Activated CD8-positive, alpha-beta T cell treated with anti-CD3 and anti-CD28 coated beads for 36 hours (primary cell): ENCODE data around the gene SREBF2. TPM values are rescaled to one million over a fixed set of nuclear protein-coding genes. Genes with fewer than 3 reads are reported as not detected.

Experiments
- ATAC-seq: fragments of 200-7000 bp; cut with Tn5 transposase; one replicate; pipeline ENCODE4 v1.10.0; 2021; ENCODE audit warnings: mild to moderate bottlenecking, moderate library complexity
- CTCF ChIA-PET: fragments of 350-600 bp; sonication (Branson Sonifier 250); formaldehyde crosslinking; loops from one replicate; lab custom pipeline; 2021; ENCODE audit warnings: antibody characterized with exemption; lab: Charles Lee
- POLR2A ChIA-PET: fragments of 350-600 bp; sonication (Branson Sonifier 250); formaldehyde crosslinking; loops from one replicate; lab custom pipeline; 2021; ENCODE audit warnings: antibody characterized with exemption; lab: Charles Lee
- DNase-seq: peaks from one replicate; pipeline ENCODE4 v3.0.0-alpha.2; 2020
- H3K27ac Mint-ChIP-seq: one replicate; pipeline ENCODE4 v1.8.0; 2021; ENCODE audit warnings: mild to moderate bottlenecking, mixed read lengths
- H3K27me3 Mint-ChIP-seq: one replicate; pipeline ENCODE4 v1.8.0; 2021; ENCODE audit warnings: mixed read lengths
- H3K36me3 Mint-ChIP-seq: one replicate; pipeline ENCODE4 v1.8.0; 2021; ENCODE audit warnings: low read depth, mixed read lengths
- H3K4me1 Mint-ChIP-seq: one replicate; pipeline ENCODE4 v1.8.0; 2021; ENCODE audit warnings: low read depth, mixed read lengths
- H3K4me3 Mint-ChIP-seq: one replicate; pipeline ENCODE4 v1.8.0; 2021; ENCODE audit warnings: mild to moderate bottlenecking, moderate library complexity, mixed read lengths
- H3K9me3 Mint-ChIP-seq: one replicate; pipeline ENCODE4 v1.8.0; 2021; ENCODE audit warnings: mixed read lengths
- intact Hi-C: fragments of 100-400 bp; cut with micrococcal nuclease; formaldehyde crosslinking; loops from one replicate; pipeline ENCODE4 v1.10.0; 2022
- total RNA-seq, 2 experiments: library from RNA; stranded (reverse); gene quantifications; one replicate each; pipeline ENCODE4 v1.2.3, GENCODE V29; 2021
- TF ChIP-seq, protein P1 (sequence below): fragments of 200-600 bp; IDR thresholded peaks from one replicate; pipeline ENCODE4 v1.8.0; 2022; ENCODE audit warnings: antibody characterized with exemption, mild to moderate bottlenecking

The SREBF2 gene
- total RNA-seq, 2 experiments from 2014 or later: 87.1 to 92.9 TPM

DNA sequence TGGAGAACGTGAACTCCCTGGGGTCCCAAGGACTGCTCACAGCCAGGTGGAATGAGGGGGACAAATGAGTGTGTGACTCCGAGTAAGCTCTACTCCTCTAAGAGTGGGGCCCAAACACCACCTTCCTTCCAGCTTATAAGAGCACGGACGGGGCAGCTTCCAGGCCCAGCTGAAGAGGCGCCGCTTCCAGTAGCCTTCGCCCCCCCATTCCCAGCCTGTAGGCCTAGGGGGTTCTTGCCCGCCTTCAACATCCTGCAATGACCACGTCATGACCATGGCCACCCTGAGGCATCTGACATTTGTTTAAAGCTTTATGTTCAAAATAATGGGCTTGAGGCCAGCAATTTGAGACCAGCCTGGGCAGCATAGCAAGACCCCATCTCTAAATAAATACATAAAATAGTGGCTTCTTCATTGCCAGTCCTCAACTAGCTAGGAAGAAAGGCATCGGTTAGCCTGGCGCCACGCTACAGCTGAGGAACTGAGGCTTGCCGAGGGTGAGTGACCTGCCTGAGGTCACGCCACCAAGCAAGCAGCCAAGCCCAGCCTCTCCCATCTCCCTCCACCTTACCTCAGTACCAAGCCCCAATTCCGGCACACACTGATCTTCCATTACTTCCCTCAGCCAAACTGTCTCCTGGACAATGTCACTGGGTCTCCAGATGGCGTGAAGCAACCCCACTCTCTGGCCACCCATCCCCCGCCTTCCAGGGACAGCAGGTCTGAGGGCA, 101.5 kb downstream of the SREBF2 start:
- H3K4me3 Mint-ChIP-seq: no peak overlapping the region
- DNase-seq (no peak), ATAC-seq (no peak)
- peaks cover 11% of the 10 kb centered on the region for H3K4me1 Mint-ChIP-seq
- H3K36me3 Mint-ChIP-seq: peaks cover 21% of the 10 kb centered on the region
- TF ChIP-seq, protein P1, sequence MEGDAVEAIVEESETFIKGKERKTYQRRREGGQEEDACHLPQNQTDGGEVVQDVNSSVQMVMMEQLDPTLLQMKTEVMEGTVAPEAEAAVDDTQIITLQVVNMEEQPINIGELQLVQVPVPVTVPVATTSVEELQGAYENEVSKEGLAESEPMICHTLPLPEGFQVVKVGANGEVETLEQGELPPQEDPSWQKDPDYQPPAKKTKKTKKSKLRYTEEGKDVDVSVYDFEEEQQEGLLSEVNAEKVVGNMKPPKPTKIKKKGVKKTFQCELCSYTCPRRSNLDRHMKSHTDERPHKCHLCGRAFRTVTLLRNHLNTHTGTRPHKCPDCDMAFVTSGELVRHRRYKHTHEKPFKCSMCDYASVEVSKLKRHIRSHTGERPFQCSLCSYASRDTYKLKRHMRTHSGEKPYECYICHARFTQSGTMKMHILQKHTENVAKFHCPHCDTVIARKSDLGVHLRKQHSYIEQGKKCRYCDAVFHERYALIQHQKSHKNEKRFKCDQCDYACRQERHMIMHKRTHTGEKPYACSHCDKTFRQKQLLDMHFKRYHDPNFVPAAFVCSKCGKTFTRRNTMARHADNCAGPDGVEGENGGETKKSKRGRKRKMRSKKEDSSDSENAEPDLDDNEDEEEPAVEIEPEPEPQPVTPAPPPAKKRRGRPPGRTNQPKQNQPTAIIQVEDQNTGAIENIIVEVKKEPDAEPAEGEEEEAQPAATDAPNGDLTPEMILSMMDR: no peak
- no peak overlapping the region for H3K27ac Mint-ChIP-seq
- CTCF ChIA-PET: interaction anchor here (0.8 kb wide), 1 partner anchor 9 kb away, joined by 4 read pairs; no protein-coding TSS in a partner anchor
- intact Hi-C loops: no loop called here
- H3K9me3 Mint-ChIP-seq: no peaks in the 10 kb centered on the region
- POLR2A ChIA-PET: interaction anchor here (0.9 to 8.3 kb wide), 3 partner anchors 11 to 77 kb away, joined by 3 to 134 read pairs (median 3); partner anchors contain the start of gene TNFRSF13C
- H3K27me3 Mint-ChIP-seq: no peaks in the 10 kb centered on the region

DNA sequence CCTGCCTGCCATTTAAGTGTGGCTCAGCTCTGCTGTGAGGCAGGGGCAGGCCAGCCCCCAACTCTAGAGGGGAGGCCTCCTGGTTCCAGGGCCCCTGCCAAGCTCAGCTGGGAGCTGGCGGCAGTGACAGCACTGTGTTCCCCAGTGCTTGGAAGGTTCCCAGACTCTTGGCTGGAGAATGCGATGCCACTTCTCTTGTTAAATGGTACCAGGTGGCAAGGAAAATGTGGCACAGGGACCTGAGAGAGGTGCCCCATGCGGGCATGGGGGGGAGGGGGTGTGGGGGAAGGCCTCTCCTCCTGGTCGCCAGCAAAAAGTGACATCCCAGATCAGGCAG, 102.1 kb downstream of the SREBF2 start:
- no peaks in the 10 kb centered on the region for H3K9me3 Mint-ChIP-seq
- no peaks in the 10 kb centered on the region for H3K27me3 Mint-ChIP-seq
- no peak overlapping the region for H3K4me3 Mint-ChIP-seq
- TF ChIP-seq, protein P1: no peak
- DNase-seq (no peak), ATAC-seq (no peak)
- intact Hi-C loops: no loop called here
- H3K27ac Mint-ChIP-seq: no peak overlapping the region
- ChIA-PET POLR2A (interaction anchor here (1.5 to 8.3 kb wide), 2 partner anchors 12 to 78 kb away, joined by 3 to 134 read pairs; partner anchors contain the start of gene TNFRSF13C), CTCF (no interaction called here)
- peaks cover 15% of the 10 kb centered on the region for H3K4me1 Mint-ChIP-seq
- peaks cover 26% of the 10 kb centered on the region for H3K36me3 Mint-ChIP-seq

DNA sequence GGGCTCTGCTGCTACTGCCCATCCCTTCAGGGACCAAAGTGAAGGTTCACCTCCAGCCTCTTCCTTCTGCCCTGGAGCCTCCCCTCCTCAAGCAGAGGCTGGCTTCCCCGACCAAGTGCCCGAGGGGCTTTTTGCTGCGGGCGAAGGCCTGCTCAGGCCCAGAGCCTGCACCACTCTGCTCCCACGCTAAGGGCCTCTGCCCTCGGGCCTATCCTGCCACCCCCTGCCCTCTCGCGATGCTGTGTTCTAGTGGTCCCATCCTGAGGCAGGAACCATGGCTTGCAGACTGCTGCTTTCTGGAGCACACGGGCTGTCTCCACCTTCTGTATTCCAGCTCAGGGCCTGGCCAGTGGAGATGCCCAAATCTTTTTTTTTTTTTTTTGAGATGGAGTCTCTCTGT, 102.6 kb downstream of the SREBF2 start:
- TF ChIP-seq, protein P1: no peak
- DNase-seq: no peak
- Mint-ChIP-seq H3K27me3 (no peaks in the 10 kb centered on the region), H3K9me3 (no peaks in the 10 kb centered on the region), H3K36me3 (peaks cover 31% of the 10 kb centered on the region), H3K4me3 (no peak overlapping the region), H3K27ac (no peak overlapping the region), H3K4me1 (peaks cover 20% of the 10 kb centered on the region)
- intact Hi-C loops: no loop called here
- ATAC-seq: no peak
- ChIA-PET POLR2A (interaction anchor here (8.3 kb wide), 1 partner anchor 12 kb away, joined by 134 read pairs; the partner anchor contains the start of gene TNFRSF13C), CTCF (interaction anchor here (6.7 kb wide), 1 partner anchor 9 kb away, joined by 62 read pairs; the partner anchor contains the start of gene TNFRSF13C)

DNA sequence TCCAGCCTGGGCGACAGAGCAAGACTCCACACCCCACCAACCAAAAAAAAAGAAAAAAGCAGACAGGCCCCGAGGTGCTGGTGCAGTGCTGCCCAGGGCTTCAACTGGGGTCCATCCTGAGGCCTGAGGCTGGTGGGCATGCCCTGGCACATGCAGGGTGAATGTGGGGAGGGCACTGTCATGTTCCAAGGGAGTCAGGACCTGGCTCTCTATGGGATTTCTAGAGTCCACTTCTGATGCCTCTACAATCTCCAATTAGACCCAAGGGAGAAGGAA, 103.9 kb downstream of the SREBF2 start:
- Mint-ChIP-seq H3K36me3 (peaks cover 44% of the 10 kb centered on the region), H3K27ac (peak overlapping the region; percentile 42), H3K27me3 (no peaks in the 10 kb centered on the region), H3K4me3 (no peak overlapping the region), H3K4me1 (peaks cover 34% of the 10 kb centered on the region), H3K9me3 (no peaks in the 10 kb centered on the region)
- CTCF ChIA-PET: interaction anchor here (1.6 to 6.7 kb wide), 2 partner anchors 10 to 239 kb away, joined by 4 to 62 read pairs; partner anchors contain the start of gene TNFRSF13C
- DNase-seq (no peak), ATAC-seq (no peak)
- TF ChIP-seq, protein P1: no peak
- intact Hi-C loops: no loop called here
- POLR2A ChIA-PET: interaction anchor here (2.6 to 8.3 kb wide), 2 partner anchors 13 to 75 kb away, joined by 8 to 134 read pairs; partner anchors contain the start of gene TNFRSF13C
